AG10803 (cell line): ENCODE measurements around the gene PSMB3.

Experiments
- DNase-seq: peaks from one replicate; pipeline ENCODE4 v3.0.0; 2010; ENCODE audit warnings: low read depth
- H3K4me3 ChIP-seq: 2 replicates; pipeline ENCODE4 v1.5.1; 2011; ENCODE audit warnings: mild to moderate bottlenecking, low read length, control low read depth
- TF ChIP-seq, protein P1 (sequence below): conservative IDR thresholded peaks from 2 replicates; pipeline ENCODE4 v1.5.1; 2011; ENCODE audit warnings: mild to moderate bottlenecking, low read length, control low read depth, inconsistent platforms

The PSMB3 gene

GRCh38 chr17:38711792-38712571, 40.6 kb upstream of the PSMB3 start:
- TF ChIP-seq, protein P1, sequence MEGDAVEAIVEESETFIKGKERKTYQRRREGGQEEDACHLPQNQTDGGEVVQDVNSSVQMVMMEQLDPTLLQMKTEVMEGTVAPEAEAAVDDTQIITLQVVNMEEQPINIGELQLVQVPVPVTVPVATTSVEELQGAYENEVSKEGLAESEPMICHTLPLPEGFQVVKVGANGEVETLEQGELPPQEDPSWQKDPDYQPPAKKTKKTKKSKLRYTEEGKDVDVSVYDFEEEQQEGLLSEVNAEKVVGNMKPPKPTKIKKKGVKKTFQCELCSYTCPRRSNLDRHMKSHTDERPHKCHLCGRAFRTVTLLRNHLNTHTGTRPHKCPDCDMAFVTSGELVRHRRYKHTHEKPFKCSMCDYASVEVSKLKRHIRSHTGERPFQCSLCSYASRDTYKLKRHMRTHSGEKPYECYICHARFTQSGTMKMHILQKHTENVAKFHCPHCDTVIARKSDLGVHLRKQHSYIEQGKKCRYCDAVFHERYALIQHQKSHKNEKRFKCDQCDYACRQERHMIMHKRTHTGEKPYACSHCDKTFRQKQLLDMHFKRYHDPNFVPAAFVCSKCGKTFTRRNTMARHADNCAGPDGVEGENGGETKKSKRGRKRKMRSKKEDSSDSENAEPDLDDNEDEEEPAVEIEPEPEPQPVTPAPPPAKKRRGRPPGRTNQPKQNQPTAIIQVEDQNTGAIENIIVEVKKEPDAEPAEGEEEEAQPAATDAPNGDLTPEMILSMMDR: no peak
- H3K4me3 ChIP-seq: no peak overlapping the region
- DNase-seq: no peak

DNA sequence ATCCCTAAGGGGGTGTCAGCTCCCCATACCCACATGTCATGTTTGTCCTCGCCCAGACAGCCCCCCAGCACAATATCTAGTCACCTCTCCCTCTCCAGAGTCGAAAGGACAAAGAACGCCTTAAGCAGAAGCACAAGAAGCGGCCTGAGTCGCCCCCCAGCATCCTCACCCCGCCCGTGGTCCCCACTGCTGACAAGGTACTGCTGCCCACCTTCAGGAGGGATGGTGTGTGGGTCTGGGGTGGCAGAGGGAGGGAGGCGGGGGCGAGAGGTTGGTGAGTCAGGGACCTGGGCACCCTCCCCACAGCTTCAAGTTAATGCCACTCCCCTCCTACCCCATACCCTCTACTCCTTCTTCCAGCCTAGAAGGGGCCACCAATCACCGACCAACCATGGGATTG, 39.9 kb upstream of the PSMB3 start:
- no peak overlapping the region for H3K4me3 ChIP-seq
- TF ChIP-seq, protein P1: no peak
- DNase-seq: no peak

- DNase-seq: no peak
- TF ChIP-seq, protein P1: no peak
- no peak overlapping the region for H3K4me3 ChIP-seq
Observed at GRCh38 chr17:38713456-38714075, 39.0 kb upstream of the PSMB3 start.

DNA sequence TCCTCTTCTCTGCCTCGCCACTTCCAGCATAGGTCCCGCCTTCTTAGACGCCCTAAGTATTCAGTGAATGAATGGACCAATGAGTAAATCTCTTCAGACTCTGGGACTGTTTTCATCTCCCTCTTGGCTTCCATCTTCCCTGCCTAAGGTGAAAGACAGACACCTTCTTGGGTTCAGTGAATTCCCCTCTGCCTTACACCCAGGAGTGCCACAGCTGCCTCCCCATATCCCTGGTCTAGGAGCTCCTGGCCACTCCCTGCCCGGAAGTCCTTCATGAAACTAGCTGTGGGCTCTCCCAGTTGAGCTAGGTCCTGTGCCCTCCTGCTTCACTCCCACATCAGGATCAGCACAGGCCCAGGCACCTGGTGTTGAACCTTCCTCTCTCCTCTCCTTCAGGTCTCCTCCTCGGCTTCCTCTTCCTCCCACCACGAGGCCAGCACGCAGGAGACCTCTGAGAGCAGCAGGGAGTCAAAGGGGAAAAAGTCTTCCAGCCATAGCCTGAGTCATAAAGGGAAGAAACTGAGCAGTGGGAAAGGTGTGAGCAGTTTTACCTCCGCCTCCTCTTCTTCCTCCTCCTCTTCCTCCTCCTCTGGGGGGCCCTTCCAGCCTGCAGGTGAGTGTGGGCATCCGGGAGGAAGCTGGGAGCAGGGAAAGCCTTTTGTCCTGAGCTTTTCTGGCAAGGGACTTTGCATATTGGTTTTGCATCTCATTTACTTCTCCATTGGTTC, 37.2 kb upstream of the PSMB3 start:
- no peak for DNase-seq
- TF ChIP-seq, protein P1: no peak
- H3K4me3 ChIP-seq: no peak overlapping the region

DNA sequence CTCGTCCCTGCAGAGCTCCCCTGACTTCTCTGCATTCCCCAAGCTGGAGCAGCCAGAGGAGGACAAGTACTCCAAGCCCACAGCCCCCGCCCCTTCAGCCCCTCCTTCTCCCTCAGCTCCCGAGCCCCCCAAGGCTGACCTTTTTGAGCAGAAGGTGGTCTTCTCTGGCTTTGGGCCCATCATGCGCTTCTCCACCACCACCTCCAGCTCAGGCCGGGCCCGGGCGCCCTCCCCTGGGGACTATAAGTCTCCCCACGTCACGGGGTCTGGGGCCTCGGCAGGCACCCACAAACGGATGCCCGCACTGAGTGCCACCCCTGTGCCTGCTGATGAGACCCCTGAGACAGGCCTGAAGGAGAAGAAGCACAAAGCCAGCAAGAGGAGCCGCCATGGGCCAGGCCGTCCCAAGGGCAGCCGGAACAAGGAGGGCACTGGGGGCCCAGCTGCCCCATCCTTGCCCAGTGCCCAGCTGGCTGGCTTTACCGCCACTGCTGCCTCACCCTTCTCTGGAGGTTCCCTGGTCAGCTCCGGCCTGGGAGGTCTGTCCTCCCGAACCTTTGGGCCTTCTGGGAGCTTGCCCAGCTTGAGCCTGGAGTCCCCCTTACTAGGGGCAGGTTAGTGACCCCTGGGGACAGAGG, 36.1 kb upstream of the PSMB3 start:
- no peak overlapping the region for H3K4me3 ChIP-seq
- TF ChIP-seq, protein P1: no peak
- DNase-seq: no peak

GRCh38 chr17:38717139-38717745, 35.3 kb upstream of the PSMB3 start:
- DNase-seq: no peak
- TF ChIP-seq, protein P1: no peak
- no peak overlapping the region for H3K4me3 ChIP-seq
